ENCODE measurements around the gene P2RX4.

The P2RX4 gene

DNA sequence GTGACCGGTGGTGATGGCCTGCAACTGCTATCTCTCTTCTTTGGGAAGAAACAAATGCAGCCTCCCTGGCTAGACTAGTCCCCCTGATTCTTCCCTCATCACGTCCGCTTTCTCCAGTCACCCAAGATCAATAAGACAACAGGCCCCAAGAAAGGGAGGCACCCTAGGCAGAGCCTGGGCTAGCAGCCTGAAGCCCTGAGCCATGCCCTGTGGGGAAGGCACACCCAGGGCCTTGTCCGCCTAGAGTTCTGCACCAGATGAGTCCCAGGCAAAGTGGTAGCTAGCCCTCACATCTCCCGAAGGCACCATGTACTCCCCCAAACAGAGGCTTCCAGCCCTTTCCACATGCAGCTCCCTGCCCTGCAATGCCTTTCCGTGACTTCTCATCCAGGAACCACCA, 51.5 kb downstream of the P2RX4 start:
- Histone ChIP-seq H4K20me1 (ENCODE audit: control insufficient read depth, insufficient read depth, low read depth, low read length) (no peaks in the 10 kb centered on the region), H3K4me2 (ENCODE audit: low read length) (no peak overlapping the region), H3K27ac (ENCODE audit: low read depth, low read length) (no peak overlapping the region), H3K79me2 (ENCODE audit: control insufficient read depth, low read length) (no peaks in the 10 kb centered on the region), H3K9me3 (ENCODE audit: control insufficient read depth, insufficient read depth, low read length) (no peaks in the 10 kb centered on the region), H3K27me3 (ENCODE audit: control insufficient read depth, low read length) (no peaks in the 10 kb centered on the region), H3K36me3 (ENCODE audit: control insufficient read depth, low read length) (peaks cover 25% of the 10 kb centered on the region), H3K4me3 (ENCODE audit: low read length) (no peak overlapping the region), H3K4me1 (ENCODE audit: control insufficient read depth, low read length) (no peaks in the 10 kb centered on the region), H3F3A (ENCODE audit: control insufficient read depth, insufficient read depth) (no peaks in the 10 kb centered on the region), H3K9me2 (replicated peaks; ENCODE audit: control insufficient read depth, low read length) (no peaks in the 10 kb centered on the region)
- no peak for TF ChIP-seq EZH2phosphoT487 (IDR thresholded peaks at IDR 0.05; ENCODE audit: borderline replicate concordance, low read length)
- TF ChIP-seq, protein P1, sequence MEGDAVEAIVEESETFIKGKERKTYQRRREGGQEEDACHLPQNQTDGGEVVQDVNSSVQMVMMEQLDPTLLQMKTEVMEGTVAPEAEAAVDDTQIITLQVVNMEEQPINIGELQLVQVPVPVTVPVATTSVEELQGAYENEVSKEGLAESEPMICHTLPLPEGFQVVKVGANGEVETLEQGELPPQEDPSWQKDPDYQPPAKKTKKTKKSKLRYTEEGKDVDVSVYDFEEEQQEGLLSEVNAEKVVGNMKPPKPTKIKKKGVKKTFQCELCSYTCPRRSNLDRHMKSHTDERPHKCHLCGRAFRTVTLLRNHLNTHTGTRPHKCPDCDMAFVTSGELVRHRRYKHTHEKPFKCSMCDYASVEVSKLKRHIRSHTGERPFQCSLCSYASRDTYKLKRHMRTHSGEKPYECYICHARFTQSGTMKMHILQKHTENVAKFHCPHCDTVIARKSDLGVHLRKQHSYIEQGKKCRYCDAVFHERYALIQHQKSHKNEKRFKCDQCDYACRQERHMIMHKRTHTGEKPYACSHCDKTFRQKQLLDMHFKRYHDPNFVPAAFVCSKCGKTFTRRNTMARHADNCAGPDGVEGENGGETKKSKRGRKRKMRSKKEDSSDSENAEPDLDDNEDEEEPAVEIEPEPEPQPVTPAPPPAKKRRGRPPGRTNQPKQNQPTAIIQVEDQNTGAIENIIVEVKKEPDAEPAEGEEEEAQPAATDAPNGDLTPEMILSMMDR (IDR thresholded peaks at IDR 0.05; ENCODE audit: low read depth, low read length, poor library complexity, severe bottlenecking) = no peak

DNA sequence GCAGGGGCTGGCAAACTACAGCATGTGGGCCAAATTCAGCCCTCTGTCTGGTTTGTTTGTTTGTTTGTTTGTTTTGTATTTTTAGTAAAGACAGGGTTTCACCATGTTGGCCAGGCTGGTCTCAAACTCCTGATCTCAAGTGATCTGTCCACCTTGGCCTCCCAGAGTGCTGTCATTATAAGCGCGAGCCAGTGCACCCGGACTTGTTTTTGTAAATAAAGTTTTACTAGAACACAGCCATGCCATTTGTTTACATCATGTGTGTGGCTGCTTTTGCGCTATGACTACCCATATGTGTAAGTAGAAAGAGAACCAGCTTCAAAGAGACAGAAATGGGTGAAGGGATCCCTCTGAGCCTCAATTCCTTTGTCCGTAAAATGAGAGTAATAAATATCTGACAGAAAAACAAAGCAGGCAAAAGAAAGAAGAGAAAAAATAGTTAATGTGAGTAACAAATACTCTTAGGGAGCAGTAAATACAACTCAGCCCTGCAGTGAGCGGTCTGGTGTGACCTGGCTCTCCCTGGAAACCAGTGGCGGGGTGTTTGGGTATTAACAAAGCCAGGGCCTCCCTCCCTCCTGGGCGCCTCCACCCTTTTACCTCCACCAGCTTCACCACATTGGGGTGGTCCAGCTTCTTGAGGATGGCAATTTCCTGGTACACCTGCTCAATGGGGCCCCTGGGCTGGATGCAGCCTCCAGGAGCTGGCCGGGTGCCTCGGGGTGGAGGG, 53.4 kb downstream of the P2RX4 start:
- no peak overlapping the region for H3K27ac ChIP-seq (ENCODE audit: low read depth, low read length)
- H3K27me3 ChIP-seq (ENCODE audit: control insufficient read depth, low read length) = no peaks in the 10 kb centered on the region
- no peaks in the 10 kb centered on the region for H3K9me3 ChIP-seq (ENCODE audit: control insufficient read depth, insufficient read depth, low read length)
- H3F3A ChIP-seq (ENCODE audit: control insufficient read depth, insufficient read depth) = no peaks in the 10 kb centered on the region
- no peak for TF ChIP-seq EZH2phosphoT487 (IDR thresholded peaks at IDR 0.05; ENCODE audit: borderline replicate concordance, low read length)
- TF ChIP-seq, protein P1 (IDR thresholded peaks at IDR 0.05; ENCODE audit: low read depth, low read length, poor library complexity, severe bottlenecking) = no peak
- no peaks in the 10 kb centered on the region for H3K9me2 ChIP-seq (replicated peaks; ENCODE audit: control insufficient read depth, low read length)
- no peaks in the 10 kb centered on the region for H4K20me1 ChIP-seq (ENCODE audit: control insufficient read depth, insufficient read depth, low read depth, low read length)
- H3K4me1 ChIP-seq (ENCODE audit: control insufficient read depth, low read length) = no peaks in the 10 kb centered on the region
- H3K4me2 ChIP-seq (ENCODE audit: low read length) = no peak overlapping the region
- H3K4me3 ChIP-seq (ENCODE audit: low read length) = no peak overlapping the region
- peaks cover 28% of the 10 kb centered on the region for H3K36me3 ChIP-seq (ENCODE audit: control insufficient read depth, low read length)
- H3K79me2 ChIP-seq (ENCODE audit: control insufficient read depth, low read length) = no peaks in the 10 kb centered on the region

DNA sequence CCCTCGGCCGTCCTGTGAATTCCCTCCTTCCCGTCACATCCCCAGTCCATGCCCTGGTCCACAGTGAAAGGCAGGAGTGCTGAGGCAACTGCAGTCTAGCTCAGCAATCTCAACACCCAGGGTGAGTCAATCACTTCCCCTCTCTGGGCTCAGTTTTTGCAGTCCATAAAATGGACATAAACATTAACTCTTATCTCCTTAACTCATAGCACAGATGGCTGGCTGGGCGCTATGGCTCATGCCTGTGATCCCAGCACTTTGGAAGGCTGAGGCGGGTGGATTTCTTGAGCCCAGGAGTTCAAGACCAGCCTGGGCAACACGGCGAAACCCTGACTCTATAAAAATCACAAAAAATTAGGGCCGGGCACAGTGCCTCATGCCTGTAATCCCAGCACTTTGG, 54.2 kb downstream of the P2RX4 start:
- H3K4me3 ChIP-seq (ENCODE audit: low read length) = no peak overlapping the region
- no peaks in the 10 kb centered on the region for H3F3A ChIP-seq (ENCODE audit: control insufficient read depth, insufficient read depth)
- no peaks in the 10 kb centered on the region for H3K9me3 ChIP-seq (ENCODE audit: control insufficient read depth, insufficient read depth, low read length)
- H3K4me2 ChIP-seq (ENCODE audit: low read length) = no peak overlapping the region
- no peak for TF ChIP-seq EZH2phosphoT487 (IDR thresholded peaks at IDR 0.05; ENCODE audit: borderline replicate concordance, low read length)
- TF ChIP-seq, protein P1 (IDR thresholded peaks at IDR 0.05; ENCODE audit: low read depth, low read length, poor library complexity, severe bottlenecking) = no peak
- no peaks in the 10 kb centered on the region for H3K9me2 ChIP-seq (replicated peaks; ENCODE audit: control insufficient read depth, low read length)
- peaks cover 33% of the 10 kb centered on the region for H3K36me3 ChIP-seq (ENCODE audit: control insufficient read depth, low read length)
- no peaks in the 10 kb centered on the region for H3K4me1 ChIP-seq (ENCODE audit: control insufficient read depth, low read length)
- H3K27me3 ChIP-seq (ENCODE audit: control insufficient read depth, low read length) = no peaks in the 10 kb centered on the region
- no peak overlapping the region for H3K27ac ChIP-seq (ENCODE audit: low read depth, low read length)
- no peaks in the 10 kb centered on the region for H3K79me2 ChIP-seq (ENCODE audit: control insufficient read depth, low read length)
- H4K20me1 ChIP-seq (ENCODE audit: control insufficient read depth, insufficient read depth, low read depth, low read length) = no peaks in the 10 kb centered on the region
